H1 (cell line): ENCODE measurements around the gene CBLC. TPM values are rescaled to one million over a fixed set of nuclear protein-coding genes. Genes with fewer than 3 reads are reported as not detected.

Experiments
- CHD1 ChIP-seq: IDR thresholded peaks from 2 replicates; pipeline ENCODE4 v1.6.1; 2012; ENCODE audit warnings: low read depth, low read length, improper control_type of control experiment
- HDAC2 ChIP-seq, 2 experiments: fragments of 300-600 bp in 1 of 2; sonication (generic) in 1 of 2; IDR thresholded peaks; 2 replicates each; pipeline ENCODE4 v1.6.1; 2011 to 2012; ENCODE audit warnings: low read depth in 2 of 2, low read length in 2 of 2, mild to moderate bottlenecking in 2 of 2, moderate library complexity in 2 of 2, borderline replicate concordance in 1 of 2, inconsistent platforms in 1 of 2
- KDM1A ChIP-seq: fragments of 200-600, 300-600 bp; sonication (generic); IDR thresholded peaks from 2 replicates; pipeline ENCODE4 v1.7.1; 2016; ENCODE audit warnings: mild to moderate bottlenecking, low read length, borderline replicate concordance
- NANOG ChIP-seq: IDR thresholded peaks from 2 replicates; pipeline ENCODE4 v1.6.1; 2011; ENCODE audit warnings: low read length, low read depth, mild to moderate bottlenecking, inconsistent platforms; ENCODE audit not compliant: insufficient read depth, poor library complexity, severe bottlenecking
- SP4 ChIP-seq: IDR thresholded peaks from 2 replicates; pipeline ENCODE4 v1.6.1; 2012; ENCODE audit warnings: low read length, inconsistent platforms
- polyA plus RNA-seq, 7 experiments: library from polyadenylated mRNA; depleted of rRNA in 3 of 7; stranded (reverse) in 5 of 7; unstranded in 2 of 7; fragments of >200 nt in 5 of 7; fragments of 200-250 nt in 2 of 7; gene quantifications; 1 replicate in 5 of 7; 2 replicates in 1 of 7; 4 replicates in 1 of 7; pipeline versions ENCODE4 v1.2.1 to v1.2.3, GENCODE V29; 2011 to 2013; ENCODE audit warnings: missing spikeins in 2 of 7, mixed read lengths in 2 of 7
- total RNA-seq: library from RNA; stranded (reverse); fragmentation: NEBNext Ultra II Directional; extraction: Animal tissue kit (Norgen Biotek cat#: 25700); gene quantifications from 2 replicates; pipeline ENCODE4 v1.2.1, GENCODE V29; 2021
- TF ChIP-seq, protein P1 (sequence below): IDR thresholded peaks from 2 replicates; pipeline ENCODE4 v1.6.1; 2012; ENCODE audit warnings: inconsistent platforms

CBLC gene
- total and polyA plus RNA-seq, 2 of the 8 experiments (the other 6 are each of a cell fraction or from before 2014, with no cell fraction given): 17.4 to 35.7 TPM

- TF ChIP-seq, protein P1, sequence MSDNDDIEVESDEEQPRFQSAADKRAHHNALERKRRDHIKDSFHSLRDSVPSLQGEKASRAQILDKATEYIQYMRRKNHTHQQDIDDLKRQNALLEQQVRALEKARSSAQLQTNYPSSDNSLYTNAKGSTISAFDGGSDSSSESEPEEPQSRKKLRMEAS: no peak
- TF ChIP-seq HDAC2 (IDR thresholded peaks at IDR 0.05; ENCODE audit: borderline replicate concordance in 1 of 2, low read depth in 2 of 2, low read length in 2 of 2) (no peak), SP4 (no peak), KDM1A (no peak), NANOG (no peak), CHD1 (no peak)
- TF ChIP-seq, all 59 proteins: peak for 0
These were observed 18.4 kb upstream of the CBLC start (continued) for GRCh38 chr19:44759083-44759804.
